A673 (cell line): Measurements from ENCODE around the gene ANK3.

Source experiments
- CTCF ChIP-seq: fragments of 300-800, 200-600 bp; sonication (generic); conservative IDR thresholded peaks from 2 replicates; pipeline ENCODE4 v1.5.1; 2017; ENCODE audit warnings: low read depth, mild to moderate bottlenecking, antibody characterized with exemption, low read length, moderate library complexity, mixed read lengths
- EZH2 ChIP-seq: fragments of 200-600 bp; sonication (generic); IDR thresholded peaks from 2 replicates; pipeline ENCODE4 v1.6.1; 2017; ENCODE audit warnings: borderline replicate concordance, low read depth, mild to moderate bottlenecking, mixed read lengths, antibody characterized with exemption, low read length; ENCODE audit not compliant: poor library complexity, severe bottlenecking

- TF ChIP-seq CTCF (no peak), EZH2 (no peak)
Measured at GRCh38 chr10:60155943-60156683, 233.6 kb downstream of the ANK3 start.
